CD4-positive, alpha-beta T cell (primary cell): ENCODE measurements around the gene COPG2. TPM values are rescaled to one million over a fixed set of nuclear protein-coding genes. Genes with fewer than 3 reads are reported as not detected.

Experiments
- ATAC-seq: fragments of 200-7000 bp; cut with Tn5 transposase; one replicate; pipeline ENCODE4 v1.10.0; 2022; ENCODE audit warnings: mild to moderate bottlenecking; ENCODE audit not compliant: poor library complexity
- CTCF ChIA-PET: fragments of 350-600 bp; sonication (Branson Sonifier 250); formaldehyde crosslinking; loops from one replicate; lab custom pipeline; 2021; ENCODE audit warnings: antibody characterized with exemption, inconsistent platforms; lab: Charles Lee
- POLR2A ChIA-PET: fragments of 350-600 bp; sonication (Branson Sonifier 250); formaldehyde crosslinking; loops from one replicate; lab custom pipeline; 2021; ENCODE audit warnings: antibody characterized with exemption, inconsistent platforms; lab: Charles Lee
- DNase-seq, 14 experiments: peaks; one replicate each; pipeline ENCODE4 v3.0.0-alpha.2; 2013 to 2020; ENCODE audit warnings: mixed read lengths in 2 of 14
- H3K27ac ChIP-seq, 2 donors: one replicate each; pipeline versions ENCODE4 v1.5.1 to v1.7.0; 2013; ENCODE audit warnings: low read length in 2 of 2, low read depth in 1 of 2, mild to moderate bottlenecking in 1 of 2
- H3K27me3 ChIP-seq, 2 experiments: 1 replicate in 1 of 2; 2 replicates in 1 of 2; pipeline versions ENCODE4 v1.6.1 to v1.7.0; 2013; ENCODE audit warnings: low read length in 2 of 2, control low read depth in 1 of 2, mild to moderate bottlenecking in 1 of 2, moderate library complexity in 1 of 2; ENCODE audit not compliant: insufficient read depth in 2 of 2, control insufficient read depth in 1 of 2
- H3K36me3 ChIP-seq: one replicate; pipeline ENCODE4 v1.6.1; 2013; ENCODE audit warnings: low read length, control low read depth; ENCODE audit not compliant: insufficient read depth
- H3K4me1 ChIP-seq: one replicate; pipeline ENCODE4 v1.6.1; 2013; ENCODE audit warnings: low read length, control low read depth; ENCODE audit not compliant: insufficient read depth
- H3K4me3 ChIP-seq: one replicate; pipeline ENCODE4 v1.5.1; 2013; ENCODE audit warnings: mild to moderate bottlenecking, low read length, moderate library complexity
- H3K9me3 ChIP-seq, 2 experiments: 1 replicate in 1 of 2; 2 replicates in 1 of 2; pipeline versions ENCODE4 v1.6.1 to v1.7.0; 2013; ENCODE audit warnings: low read length in 2 of 2, mild to moderate bottlenecking in 2 of 2, control low read depth in 1 of 2, moderate library complexity in 1 of 2; ENCODE audit not compliant: control insufficient read depth in 1 of 2, insufficient read depth in 1 of 2
- H3K27ac Mint-ChIP-seq: one replicate; pipeline ENCODE4 v1.8.0; 2020; ENCODE audit warnings: mixed read lengths
- H3K27me3 Mint-ChIP-seq: one replicate; pipeline ENCODE4 v1.8.0; 2021; ENCODE audit warnings: mixed read lengths
- H3K36me3 Mint-ChIP-seq: one replicate; pipeline ENCODE4 v1.8.0; 2021; ENCODE audit warnings: low read depth, mixed read lengths
- H3K4me1 Mint-ChIP-seq: one replicate; pipeline ENCODE4 v1.8.0; 2021; ENCODE audit warnings: low read depth, mixed read lengths
- H3K4me3 Mint-ChIP-seq: one replicate; pipeline ENCODE4 v1.8.0; 2020; ENCODE audit warnings: mild to moderate bottlenecking, mixed read lengths
- H3K9me3 Mint-ChIP-seq: one replicate; pipeline ENCODE4 v1.8.0; 2020; ENCODE audit warnings: mixed read lengths
- CTCF ChIP-seq: fragments of 200-600 bp; IDR thresholded peaks from one replicate; pipeline ENCODE4 v1.8.0; 2022; ENCODE audit warnings: antibody characterized with exemption, mild to moderate bottlenecking
- intact Hi-C, 2 experiments: fragments of 100-400 bp; cut with DNase I in 1 of 2; cut with micrococcal nuclease in 1 of 2; formaldehyde crosslinking; loops; one replicate each; pipeline versions ENCODE4 v1.15.1 to v1.9.0; 2023 to 2025; cut with DNase I, micrococcal nuclease
- total RNA-seq, 174 experiments: library from RNA in 2 of 174; stranded (reverse) in 2 of 174; gene quantifications; one replicate each; pipeline ENCODE4 v1.2.3 and lab custom pipeline; 2021 to 2026

COPG2 gene
- total RNA-seq, 2 experiments from 2014 or later = 4.1 to 4.3 TPM

GRCh38 chr7:130655286-130655685, 13.3 kb downstream of the COPG2 start:
- no peak overlapping the region for H3K4me3 Mint-ChIP-seq
- DNase-seq (no peak), ATAC-seq (no peak)
- H3K4me1 Mint-ChIP-seq = no peaks in the 10 kb centered on the region
- ChIA-PET CTCF (no interaction called here), POLR2A (no interaction called here)
- Histone ChIP-seq H3K27me3 (no peaks in the 10 kb centered on the region), H3K27ac (no peak overlapping the region), H3K9me3 (no peaks in the 10 kb centered on the region), H3K4me1 (no peaks in the 10 kb centered on the region), H3K36me3 (peaks cover 2% of the 10 kb centered on the region), H3K4me3 (no peak overlapping the region)
- H3K9me3 Mint-ChIP-seq = peaks cover 2% of the 10 kb centered on the region
- intact Hi-C loops = no loop called here
- H3K36me3 Mint-ChIP-seq = peaks cover 63% of the 10 kb centered on the region
- no peak for TF ChIP-seq CTCF
- no peak overlapping the region for H3K27ac Mint-ChIP-seq
- H3K27me3 Mint-ChIP-seq = no peaks in the 10 kb centered on the region

- peaks cover 2% of the 10 kb centered on the region for H3K36me3 ChIP-seq
- H3K27ac Mint-ChIP-seq = no peak overlapping the region
- H3K27me3 ChIP-seq = no peaks in the 10 kb centered on the region
- no peak overlapping the region for H3K4me3 Mint-ChIP-seq
- H3K27me3 Mint-ChIP-seq = no peaks in the 10 kb centered on the region
- intact Hi-C loops = no loop called here
- no peak overlapping the region for H3K4me3 ChIP-seq
- H3K36me3 Mint-ChIP-seq = peaks cover 63% of the 10 kb centered on the region
- ATAC-seq (no peak), DNase-seq (no peak)
- no peaks in the 10 kb centered on the region for H3K4me1 Mint-ChIP-seq
- ChIA-PET POLR2A (no interaction called here), CTCF (no interaction called here)
- no peak for TF ChIP-seq CTCF
- no peak overlapping the region for H3K27ac ChIP-seq
- H3K9me3 ChIP-seq = no peaks in the 10 kb centered on the region
- peaks cover 2% of the 10 kb centered on the region for H3K9me3 Mint-ChIP-seq
- H3K4me1 ChIP-seq = no peaks in the 10 kb centered on the region
Measured at GRCh38 chr7:130654850-130655249, 13.7 kb downstream of the COPG2 start.

- no peaks in the 10 kb centered on the region for H3K4me1 Mint-ChIP-seq
- Histone ChIP-seq H3K4me1 (no peaks in the 10 kb centered on the region), H3K36me3 (no peaks in the 10 kb centered on the region), H3K9me3 (no peaks in the 10 kb centered on the region), H3K4me3 (no peak overlapping the region), H3K27ac (no peak overlapping the region), H3K27me3 (no peaks in the 10 kb centered on the region)
- no peak for DNase-seq
- TF ChIP-seq CTCF = no peak
- H3K36me3 Mint-ChIP-seq = peaks cover 74% of the 10 kb centered on the region
- no peak overlapping the region for H3K4me3 Mint-ChIP-seq
- ChIA-PET CTCF (interaction anchor here (0.5 to 0.6 kb wide), 2 partner anchors 13 to 1261 kb away, joined by 3 to 4 read pairs; no protein-coding TSS in a partner anchor), POLR2A (no interaction called here)
- H3K27ac Mint-ChIP-seq = no peak overlapping the region
- H3K27me3 Mint-ChIP-seq = no peaks in the 10 kb centered on the region
- peaks cover 8% of the 10 kb centered on the region for H3K9me3 Mint-ChIP-seq
- no peak for ATAC-seq
- intact Hi-C loops = no loop called here
Measured at GRCh38 chr7:130650611-130651120, 17.9 kb downstream of the COPG2 start.
